GM21737 (cell line): ENCODE measurements around the gene CNIH3.

Source experiments
- ATAC-seq: cut with Tn5 transposase; IDR thresholded peaks from one replicate; pipeline ENCODE4 v1.9.1; 2021; ENCODE audit warnings: mild to moderate bottlenecking, moderate library complexity; ENCODE audit not compliant: unreplicated experiment

Gene CNIH3

GRCh38 chr1:224640587-224640986 is 24.5 kb downstream of the CNIH3 start:
- ATAC-seq: no peak

DNA sequence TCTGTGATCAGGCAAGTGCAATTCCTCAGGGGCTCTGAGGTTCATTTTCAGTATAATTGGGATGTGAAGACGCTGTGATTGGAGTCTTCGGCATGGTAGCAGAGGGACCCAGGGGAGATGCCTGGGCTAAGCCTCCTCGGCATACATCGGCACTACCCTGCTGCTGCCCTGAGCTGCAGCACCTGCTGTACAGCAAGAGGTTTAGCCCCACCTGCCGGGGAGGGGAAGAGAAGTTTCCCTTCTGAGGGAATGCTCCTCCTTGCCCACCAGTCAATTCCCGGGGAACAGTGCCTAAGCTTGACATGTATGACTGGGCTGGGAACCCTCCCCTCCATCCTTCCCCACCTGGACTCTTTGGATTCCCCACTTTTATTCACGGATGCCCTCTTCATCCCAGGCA is 24.9 kb downstream of the CNIH3 start:
- no peak for ATAC-seq

- no peak for ATAC-seq
Observed at GRCh38 chr1:224643653-224644052, 27.5 kb downstream of the CNIH3 start.

GRCh38 chr1:224644553-224645154 is 28.5 kb downstream of the CNIH3 start:
- no peak for ATAC-seq

- ATAC-seq: no peak
Observed at GRCh38 chr1:224647449-224647848, 31.3 kb downstream of the CNIH3 start.

DNA sequence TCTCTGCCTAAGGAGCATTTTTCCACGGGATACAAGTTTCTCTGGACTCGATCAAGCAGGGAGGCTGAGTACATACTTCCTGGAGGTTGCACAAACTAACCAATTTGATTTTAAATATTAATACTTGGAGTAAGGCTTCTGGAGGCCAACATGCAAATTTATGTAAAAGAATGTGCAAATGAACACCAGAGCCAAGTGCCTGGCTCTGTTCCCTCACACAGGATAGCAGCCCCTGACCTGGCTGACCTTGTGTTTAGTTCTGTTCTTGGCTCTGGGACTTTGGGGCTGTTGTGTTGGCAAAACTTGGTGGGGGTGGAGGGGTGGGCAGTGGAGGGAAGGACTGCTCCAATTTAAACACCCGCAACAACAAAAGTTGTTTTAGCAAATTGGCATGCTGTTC is 34.2 kb downstream of the CNIH3 start:
- no peak for ATAC-seq

- ATAC-seq: no peak
Observed at GRCh38 chr1:224651188-224651587, 35.1 kb downstream of the CNIH3 start.

DNA sequence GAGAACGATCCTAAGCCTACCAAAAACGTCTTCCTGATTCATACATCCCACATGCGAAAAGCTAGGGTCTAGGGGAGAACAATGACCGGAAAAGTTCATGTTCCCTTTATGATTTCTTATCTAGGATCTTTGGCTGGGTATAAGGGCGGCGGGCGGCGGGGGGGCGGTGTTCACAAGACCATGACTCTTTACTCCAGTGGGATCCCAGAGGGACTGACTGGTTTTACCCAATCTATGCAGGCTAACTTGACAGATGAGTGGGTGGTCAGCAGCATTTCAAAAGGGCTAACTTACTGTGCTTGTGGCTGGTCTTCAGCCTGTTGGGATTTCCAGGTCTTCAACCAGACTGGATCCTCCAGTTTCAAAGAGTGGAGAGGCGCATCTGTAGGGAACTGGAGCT is 40.3 kb downstream of the CNIH3 start:
- no peak for ATAC-seq

GRCh38 chr1:224660074-224660473 is 44.0 kb downstream of the CNIH3 start:
- ATAC-seq: no peak

- no peak for ATAC-seq
Observed at GRCh38 chr1:224662870-224663269, 46.8 kb downstream of the CNIH3 start.

GRCh38 chr1:224665016-224665415 is 48.9 kb downstream of the CNIH3 start:
- no peak for ATAC-seq

DNA sequence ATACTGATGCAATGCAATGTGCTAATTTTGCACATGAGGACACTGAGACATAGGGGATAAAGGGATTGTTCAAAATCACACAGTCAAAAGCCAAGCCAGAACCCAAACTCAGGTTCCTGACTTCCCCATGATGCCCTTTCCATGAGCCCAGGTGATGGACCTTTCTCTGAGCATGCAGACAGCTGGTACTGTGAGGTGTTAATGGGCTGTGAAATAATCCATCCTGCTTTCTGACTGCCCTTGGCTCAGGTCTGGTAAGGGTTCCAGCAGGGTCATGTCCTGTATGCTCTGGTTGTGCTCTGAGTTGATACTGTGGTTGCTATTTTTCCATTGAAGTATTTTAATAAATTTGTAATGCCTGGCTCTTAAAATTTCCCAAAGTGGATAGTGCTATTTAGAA is 50.0 kb downstream of the CNIH3 start:
- no peak for ATAC-seq

GRCh38 chr1:224666913-224667312 is 50.8 kb downstream of the CNIH3 start:
- no peak for ATAC-seq

DNA sequence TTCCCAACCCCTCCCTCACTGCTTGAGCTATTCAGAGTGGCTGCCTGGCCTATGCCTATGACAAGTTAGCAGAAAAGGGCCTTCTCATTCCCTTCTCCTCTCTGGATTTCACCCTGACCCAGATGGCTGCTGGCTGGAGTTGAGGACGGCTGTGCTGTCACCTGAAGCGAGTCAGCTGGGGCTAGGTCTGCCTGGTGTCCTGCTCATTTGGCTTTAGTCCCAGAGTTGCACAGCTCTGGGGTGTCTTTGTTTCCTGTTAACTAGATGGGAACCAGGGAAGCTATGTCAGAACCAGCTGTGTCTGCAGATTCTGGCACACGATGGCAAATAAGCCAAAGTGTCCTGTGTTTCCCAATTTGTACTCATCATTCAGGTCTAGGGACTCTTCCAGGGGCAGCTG is 52.9 kb downstream of the CNIH3 start:
- no peak for ATAC-seq

DNA sequence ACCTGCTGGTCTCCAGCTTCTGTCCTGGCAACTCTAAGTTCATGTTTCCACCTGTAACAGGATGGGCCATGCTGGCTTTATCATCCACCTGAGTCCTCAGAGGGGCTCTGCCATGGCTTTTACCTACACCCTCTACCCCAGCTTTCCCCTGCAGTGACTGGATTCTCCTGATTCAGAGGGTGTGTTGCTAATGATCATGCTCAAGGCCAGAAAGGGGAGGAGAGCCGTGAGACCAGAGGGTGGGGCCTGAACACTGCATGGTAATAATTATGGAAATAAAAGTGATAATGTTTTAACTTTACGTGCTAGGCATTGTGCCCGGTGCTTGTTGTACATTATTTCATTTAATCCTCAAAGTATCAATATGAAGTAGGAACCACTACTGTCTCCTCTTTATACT is 53.3 kb downstream of the CNIH3 start:
- no peak for ATAC-seq

DNA sequence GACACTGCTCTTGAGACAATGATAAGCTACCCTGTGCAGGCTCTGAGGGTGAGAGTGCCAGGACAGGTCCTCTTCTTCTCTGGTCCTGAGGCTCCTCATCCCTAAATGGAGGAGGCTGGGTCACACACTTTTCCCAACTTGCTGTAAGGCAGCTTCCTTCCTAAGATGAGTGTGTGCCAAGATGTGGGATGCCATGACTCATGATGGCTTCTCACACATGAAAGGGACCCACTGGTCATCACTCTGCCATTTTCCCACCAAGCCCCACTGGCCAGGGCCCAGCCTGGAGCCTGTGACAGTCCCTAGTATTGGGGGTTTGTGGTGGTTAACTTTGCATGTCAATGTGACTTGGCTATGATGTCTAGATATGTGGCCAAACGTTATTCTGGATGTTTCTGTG is 54.4 kb downstream of the CNIH3 start:
- no peak for ATAC-seq

GRCh38 chr1:224671076-224671475 is 55.0 kb downstream of the CNIH3 start:
- ATAC-seq: no peak

- ATAC-seq: no peak
Observed at GRCh38 chr1:224673141-224673540, 57.0 kb downstream of the CNIH3 start.

DNA sequence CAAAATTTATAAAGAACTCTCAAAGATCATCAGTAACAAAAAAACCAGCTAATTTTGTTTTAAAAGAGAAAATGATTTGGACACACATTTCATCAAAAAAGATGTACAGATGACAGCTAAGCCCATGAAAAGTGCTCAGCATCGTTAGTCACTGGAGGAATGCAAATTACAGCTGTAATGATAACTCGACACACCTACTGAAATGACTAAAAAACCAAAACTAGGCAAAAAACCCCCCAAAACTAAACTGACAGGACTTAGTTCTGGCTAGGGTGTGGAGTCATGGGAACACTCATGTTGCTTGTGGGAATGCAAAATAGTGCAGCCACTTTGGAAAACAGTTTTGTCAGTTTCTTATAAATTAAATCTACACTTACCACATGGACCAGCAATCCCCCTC is 59.5 kb downstream of the CNIH3 start:
- ATAC-seq: no peak

- no peak for ATAC-seq
Observed at GRCh38 chr1:224676551-224676950, 60.4 kb downstream of the CNIH3 start.

DNA sequence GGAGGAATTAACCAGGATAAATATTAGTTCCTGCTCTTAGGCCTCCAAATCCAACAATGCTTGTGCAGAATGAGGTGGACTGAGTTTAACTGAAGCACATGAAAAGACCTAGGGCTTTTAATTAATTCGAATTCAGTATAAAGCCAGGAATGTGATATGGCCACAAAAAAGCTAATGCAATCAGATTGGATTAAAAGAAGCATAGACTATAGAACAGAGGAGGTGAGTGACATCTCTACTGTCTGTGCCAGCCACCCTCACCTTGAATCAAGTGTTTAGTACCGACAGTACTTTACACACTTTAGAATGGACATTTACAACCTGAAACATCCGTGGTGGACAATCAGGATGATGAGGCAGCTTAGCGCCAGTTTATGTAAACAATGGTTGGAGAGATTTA is 62.1 kb downstream of the CNIH3 start:
- no peak for ATAC-seq

DNA sequence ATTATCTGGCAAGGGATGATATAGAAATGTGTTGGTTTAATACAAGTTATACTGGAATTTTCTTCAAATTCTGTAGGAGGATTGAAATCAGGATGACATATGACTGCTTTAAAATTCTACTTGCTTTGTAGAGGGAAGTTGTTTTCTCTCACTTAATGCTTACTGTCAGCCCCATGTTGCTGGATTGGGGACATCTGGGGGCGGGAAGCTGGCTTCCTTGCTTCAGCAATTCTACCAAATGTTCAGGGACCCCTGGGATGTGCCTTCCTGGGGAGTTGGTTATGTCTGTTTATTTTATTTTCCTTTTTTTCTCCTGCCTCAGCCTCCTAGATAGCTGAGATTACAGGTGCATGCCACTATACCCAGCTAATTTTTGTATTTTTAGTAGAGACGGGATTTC is 63.5 kb downstream of the CNIH3 start:
- ATAC-seq: no peak

- no peak for ATAC-seq
Observed at GRCh38 chr1:224681816-224682215, 65.7 kb downstream of the CNIH3 start.

DNA sequence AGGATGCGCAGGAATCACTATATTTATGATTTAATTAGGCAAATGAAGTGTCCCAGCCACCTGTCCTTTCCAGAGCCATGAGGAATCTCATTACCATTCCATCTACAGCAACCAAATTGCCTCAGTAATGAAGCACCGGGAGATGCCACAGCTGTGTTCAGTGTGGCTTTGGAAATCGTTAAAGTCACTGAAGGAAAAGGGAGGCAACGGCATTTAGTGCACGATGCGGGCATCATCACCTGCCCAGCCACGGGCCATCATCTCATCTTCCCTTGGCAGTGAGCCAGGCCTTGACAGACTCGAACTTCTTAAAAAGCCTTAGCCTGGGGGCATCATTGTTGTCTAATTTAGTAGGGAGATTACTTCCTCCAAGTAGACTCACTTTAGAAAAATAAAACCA is 67.8 kb downstream of the CNIH3 start:
- no peak for ATAC-seq
